ENCODE results near the gene PGS1.

The PGS1 gene

GRCh38 chr17:78364436-78365281 lies 13.8 kb upstream of the PGS1 start:
- no peak for DNase-seq

- no peak for DNase-seq
These were observed 12.8 kb upstream of the PGS1 start for GRCh38 chr17:78365561-78366108.

GRCh38 chr17:78366109-78366848 lies 12.2 kb upstream of the PGS1 start:
- no peak for DNase-seq

- DNase-seq: no peak
These were observed 11.3 kb upstream of the PGS1 start for GRCh38 chr17:78367193-78367592.

GRCh38 chr17:78368348-78368747 lies 10.1 kb upstream of the PGS1 start:
- no peak for DNase-seq

- no peak for DNase-seq
These were observed 9.5 kb upstream of the PGS1 start for GRCh38 chr17:78368854-78369495.

GRCh38 chr17:78369791-78370381 lies 8.6 kb upstream of the PGS1 start:
- no peak for DNase-seq

GRCh38 chr17:78371056-78371455 lies 7.4 kb upstream of the PGS1 start:
- no peak for DNase-seq

GRCh38 chr17:78372841-78373240 lies 5.6 kb upstream of the PGS1 start:
- DNase-seq: no peak

- DNase-seq: no peak
These were observed 4.3 kb upstream of the PGS1 start for GRCh38 chr17:78374189-78374588.

GRCh38 chr17:78374631-78375274 lies 3.7 kb upstream of the PGS1 start:
- DNase-seq: no peak

- DNase-seq: no peak
These were observed 2.9 kb upstream of the PGS1 start for GRCh38 chr17:78375401-78376151.

- DNase-seq: no peak
These were observed 2.3 kb upstream of the PGS1 start for GRCh38 chr17:78376161-78376560.

GRCh38 chr17:78377858-78378224 lies 608 bp upstream of the PGS1 start:
- no peak for DNase-seq

GRCh38 chr17:78379131-78379491 lies 662 bp downstream of the PGS1 start:
- DNase-seq: no peak

GRCh38 chr17:78380370-78380769 lies 1.9 kb downstream of the PGS1 start:
- no peak for DNase-seq

GRCh38 chr17:78381601-78382232 lies 3.3 kb downstream of the PGS1 start:
- DNase-seq: no peak

- DNase-seq: no peak
These were observed 5.4 kb downstream of the PGS1 start for GRCh38 chr17:78383725-78384471.

- no peak for DNase-seq
These were observed 6.2 kb downstream of the PGS1 start for GRCh38 chr17:78384479-78385175.
